Stimulated activated CD8-positive, alpha-beta memory T cell treated with anti-CD3 and anti-CD28 coated beads, Interleukin-4, amount 100 ng/mL, for 1 hour (primary cell): Measurements from ENCODE around the gene YWHAQ.
"Not testable (repeated sequence)": the region's sequence is repeated elsewhere in the genome, so short reads cannot be mapped to it uniquely, and the experiment has no call there.

ENCODE experiments used
- DNase-seq, 2 donors: peaks; one replicate each; pipeline ENCODE4 v3.0.0-alpha.2; 2020; ENCODE audit warnings: low read depth in 2 of 2, low spot score in 1 of 2

The YWHAQ gene

GRCh38 chr2:9552219-9553178, 78.3 kb downstream of the YWHAQ start:
- DNase-seq: no peak

- not testable (repeated sequence) for DNase-seq
Observed at GRCh38 chr2:9550859-9551391, 79.9 kb downstream of the YWHAQ start.

DNA sequence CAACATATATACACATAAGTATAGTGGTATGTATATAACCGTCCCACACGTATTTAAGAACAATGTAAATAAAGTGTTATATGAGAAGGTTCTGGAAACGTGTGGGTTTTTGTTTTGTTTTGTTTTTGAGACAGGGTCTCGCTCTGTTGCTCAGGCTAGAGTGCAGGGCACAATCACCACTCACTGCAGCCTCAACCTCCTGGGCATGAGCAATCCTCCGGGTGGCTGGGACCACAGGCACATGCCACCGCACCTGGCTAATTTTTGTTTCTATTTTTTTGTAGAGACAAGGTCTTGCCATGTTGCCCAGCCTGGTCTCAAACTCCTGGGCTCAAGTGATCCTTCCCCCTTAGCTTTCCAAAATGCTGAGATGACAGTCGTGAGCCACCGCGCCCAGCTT, 81.4 kb downstream of the YWHAQ start:
- DNase-seq: no peak

DNA sequence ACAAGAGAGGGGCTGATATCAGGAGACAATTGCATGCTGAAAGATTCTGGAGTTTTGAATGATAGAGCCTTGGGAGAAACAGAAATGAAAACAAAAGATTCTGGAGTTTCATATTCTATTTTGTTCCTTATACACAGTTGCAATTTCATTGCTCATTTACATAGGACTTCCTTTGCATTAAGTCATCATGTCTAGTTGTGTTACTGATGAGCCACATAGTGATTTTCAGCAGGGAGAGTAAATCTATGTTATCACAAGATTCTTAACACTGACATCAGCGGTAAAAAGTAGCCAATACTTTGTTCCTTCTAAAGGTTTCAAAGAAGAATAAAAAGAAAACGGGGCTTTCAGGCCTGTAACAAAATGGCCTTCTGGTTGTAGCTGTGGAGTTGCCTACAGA, 82.3 kb downstream of the YWHAQ start:
- DNase-seq: no peak

DNA sequence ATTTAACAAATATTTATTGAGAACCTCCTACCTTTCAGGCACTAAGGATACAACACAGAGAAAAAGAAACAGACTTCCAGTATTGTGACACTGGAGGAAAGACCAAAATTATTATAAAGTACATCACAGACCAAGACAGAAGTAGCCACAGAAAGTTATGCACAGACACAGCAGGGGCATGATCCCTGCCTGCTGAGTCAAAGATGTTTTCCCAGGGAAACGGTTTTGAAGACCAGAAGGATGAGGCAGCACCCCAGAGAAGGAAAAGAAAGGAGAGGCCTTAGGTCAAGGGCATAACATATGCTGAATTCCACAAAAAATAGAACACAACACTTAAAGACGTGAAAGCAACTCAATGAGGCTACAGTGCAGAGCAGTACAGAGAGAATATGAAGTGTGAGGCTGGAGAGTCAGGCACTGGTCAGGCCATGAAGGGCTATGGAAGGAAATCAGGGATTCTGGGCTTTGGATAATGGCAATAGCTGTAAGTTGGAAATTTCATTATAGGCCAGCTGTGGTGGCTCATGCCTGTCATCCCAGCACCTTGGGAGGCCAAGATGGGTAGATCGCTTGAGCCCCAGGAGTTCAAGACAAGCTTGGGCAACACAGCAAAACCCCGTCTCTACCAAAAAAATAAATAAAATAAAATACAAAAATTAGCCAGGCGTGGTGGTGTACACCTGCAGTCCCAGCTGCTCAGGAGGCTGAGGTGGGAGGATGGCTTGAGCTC, 83.4 kb downstream of the YWHAQ start:
- DNase-seq: no peak

DNA sequence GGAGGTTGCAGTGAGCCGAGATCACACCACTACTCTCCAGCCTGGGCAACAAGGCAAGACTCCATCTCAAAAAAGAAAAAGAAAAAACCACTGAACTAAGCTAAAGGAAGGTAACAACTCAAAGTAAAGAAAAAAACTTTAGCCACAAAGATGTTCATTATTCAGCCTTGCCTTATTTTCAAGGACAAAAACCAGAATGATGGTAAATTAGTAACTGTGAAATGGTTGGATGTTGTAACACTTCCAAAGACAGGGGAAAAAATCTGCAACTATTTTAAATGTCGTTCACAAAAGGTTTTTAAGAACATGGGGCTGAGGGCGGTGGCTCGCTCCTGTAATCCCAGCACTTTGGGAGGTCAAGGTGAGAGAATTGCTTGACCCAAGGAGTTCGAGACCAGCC, 85.3 kb downstream of the YWHAQ start:
- no peak for DNase-seq

GRCh38 chr2:9543557-9543956, 87.2 kb downstream of the YWHAQ start:
- no peak for DNase-seq

DNA sequence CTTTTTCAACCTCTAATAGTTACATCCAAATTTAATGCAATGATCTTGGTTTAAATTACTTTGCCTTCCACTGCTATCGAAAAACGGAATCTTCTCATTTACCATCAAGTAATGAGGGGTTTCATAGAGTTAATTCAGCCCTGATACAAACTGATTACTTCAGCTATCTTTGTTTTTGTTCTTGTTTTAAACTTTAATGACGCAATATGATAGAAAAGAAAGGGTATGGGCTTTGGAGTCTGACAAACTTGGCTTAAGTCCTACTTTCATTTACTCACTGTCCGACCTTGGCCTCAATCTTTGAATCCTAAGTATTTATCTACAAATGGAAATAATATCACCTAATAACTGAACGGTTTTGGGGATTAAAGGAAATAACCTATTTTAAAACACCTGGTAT, 91.3 kb downstream of the YWHAQ start:
- DNase-seq: no peak

GRCh38 chr2:9538000-9538507, 92.7 kb downstream of the YWHAQ start:
- DNase-seq: no peak

- no peak for DNase-seq
Observed at GRCh38 chr2:9536504-9536903, 94.3 kb downstream of the YWHAQ start.

- DNase-seq: no peak
Observed at GRCh38 chr2:9535177-9535576, 95.6 kb downstream of the YWHAQ start.
